Mesenchymal stem cell (in vitro differentiated cells and primary cell): ENCODE data around the gene OTULIN.

Source experiments
- DNase-seq: peaks from one replicate; pipeline ENCODE4 v3.0.0-alpha.2; 2013
- H2AFZ ChIP-seq: one replicate; pipeline ENCODE4 v1.6.1; 2013; ENCODE audit warnings: low read depth, mild to moderate bottlenecking, control low read depth, inconsistent platforms, low read length, moderate library complexity
- H2AK5ac ChIP-seq: 2 replicates; pipeline ENCODE4 v1.6.1; 2013; ENCODE audit warnings: low read length, moderate library complexity, mild to moderate bottlenecking, inconsistent platforms; ENCODE audit not compliant: severe bottlenecking
- H2BK120ac ChIP-seq: one replicate; pipeline ENCODE4 v1.6.1; 2013; ENCODE audit warnings: low read depth, mild to moderate bottlenecking, inconsistent platforms, low read length, moderate library complexity
- H2BK12ac ChIP-seq, 2 experiments: one replicate each; pipeline ENCODE4 v1.6.1; 2013; ENCODE audit warnings: inconsistent platforms in 2 of 2, low read length in 2 of 2, mild to moderate bottlenecking in 2 of 2, moderate library complexity in 2 of 2, control low read depth in 1 of 2
- H2BK15ac ChIP-seq: one replicate; pipeline ENCODE4 v1.6.1; 2013; ENCODE audit warnings: mild to moderate bottlenecking, low read depth, inconsistent platforms; ENCODE audit not compliant: poor library complexity, severe bottlenecking
- H2BK5ac ChIP-seq: 2 replicates; pipeline ENCODE4 v1.6.1; 2013; ENCODE audit warnings: low read depth, mild to moderate bottlenecking, low read length, control low read depth, inconsistent platforms; ENCODE audit not compliant: poor library complexity, severe bottlenecking
- H3K14ac ChIP-seq, 2 experiments: one replicate each; pipeline ENCODE4 v1.6.1; 2013; ENCODE audit warnings: inconsistent platforms in 2 of 2, low read length in 2 of 2, control low read depth in 1 of 2, mild to moderate bottlenecking in 1 of 2, moderate library complexity in 1 of 2
- H3K18ac ChIP-seq, 2 experiments: one replicate each; pipeline ENCODE4 v1.6.1; 2013; ENCODE audit warnings: inconsistent platforms in 2 of 2, low read length in 2 of 2, control low read depth in 1 of 2, low read depth in 1 of 2, mild to moderate bottlenecking in 1 of 2
- H3K23ac ChIP-seq, 2 experiments: one replicate each; pipeline ENCODE4 v1.6.1; 2013; ENCODE audit warnings: inconsistent platforms in 2 of 2, low read length in 2 of 2, mild to moderate bottlenecking in 2 of 2, moderate library complexity in 2 of 2, control low read depth in 1 of 2
- H3K27ac ChIP-seq: 2 replicates; pipeline ENCODE4 v1.5.1; 2013; ENCODE audit warnings: mild to moderate bottlenecking, moderate library complexity, low read length, control low read depth, inconsistent platforms; ENCODE audit not compliant: poor library complexity, severe bottlenecking
- H3K27me3 ChIP-seq, 2 experiments: 2 replicates each; pipeline versions ENCODE4 v1.6.1 to v1.7.0; 2013; ENCODE audit warnings: low read length in 2 of 2, mild to moderate bottlenecking in 2 of 2, moderate library complexity in 2 of 2, control low read depth in 1 of 2, inconsistent platforms in 1 of 2; ENCODE audit not compliant: control insufficient read depth in 1 of 2, insufficient read depth in 1 of 2
- H3K36me3 ChIP-seq, 2 experiments: 2 replicates each; pipeline versions ENCODE4 v1.6.1 to v1.7.0; 2013; ENCODE audit warnings: low read length in 2 of 2, control low read depth in 1 of 2, inconsistent platforms in 1 of 2, low read depth in 1 of 2, mild to moderate bottlenecking in 1 of 2; ENCODE audit not compliant: insufficient read depth in 2 of 2, control insufficient read depth in 1 of 2
- H3K4ac ChIP-seq, 2 experiments: one replicate each; pipeline ENCODE4 v1.6.1; 2013; ENCODE audit warnings: inconsistent platforms in 2 of 2, low read length in 2 of 2, mild to moderate bottlenecking in 2 of 2, moderate library complexity in 2 of 2, control low read depth in 1 of 2, low read depth in 1 of 2
- H3K4me1 ChIP-seq: 2 replicates; pipeline ENCODE4 v1.6.1; 2013; ENCODE audit warnings: low read depth, low read length, control low read depth; ENCODE audit not compliant: control insufficient read depth, insufficient read depth
- H3K4me2 ChIP-seq: 2 replicates; pipeline ENCODE4 v1.6.1; 2013; ENCODE audit warnings: low read length, mild to moderate bottlenecking, inconsistent platforms; ENCODE audit not compliant: poor library complexity, severe bottlenecking
- H3K4me3 ChIP-seq, 2 experiments: 2 replicates each; pipeline versions ENCODE4 v1.5.1 to v1.7.0; 2013; ENCODE audit warnings: low read length in 2 of 2, mild to moderate bottlenecking in 2 of 2, control low read depth in 1 of 2, low read depth in 1 of 2; ENCODE audit not compliant: insufficient read depth in 1 of 2
- H3K79me1 ChIP-seq: replicated peaks from 2 replicates; pipeline ENCODE4 v1.6.1; 2013; ENCODE audit warnings: mild to moderate bottlenecking, control low read depth, low read length, inconsistent platforms; ENCODE audit not compliant: poor library complexity, severe bottlenecking
- H3K9ac ChIP-seq: 2 replicates; pipeline ENCODE4 v1.7.0; 2013; ENCODE audit warnings: mild to moderate bottlenecking, low read length, moderate library complexity
- H3K9me3 ChIP-seq: 2 replicates; pipeline ENCODE4 v1.7.0; 2013; ENCODE audit warnings: mild to moderate bottlenecking, low read length; ENCODE audit not compliant: control insufficient read depth
- H4K8ac ChIP-seq: one replicate; pipeline ENCODE4 v1.6.1; 2013; ENCODE audit warnings: inconsistent platforms, mild to moderate bottlenecking, low read length, moderate library complexity
- H4K91ac ChIP-seq: one replicate; pipeline ENCODE4 v1.6.1; 2013; ENCODE audit warnings: mild to moderate bottlenecking, low read length, inconsistent platforms
- WGBS: methylation state at CpG from one replicate; pipeline ENCODE4 v1.1.7; 2013; ENCODE audit warnings: mixed read lengths; 5-methylcytosine and 5-hydroxymethylcytosine counted together

The OTULIN gene

GRCh38 chr5:14644623-14645237, 19.8 kb upstream of the OTULIN start:
- no peak overlapping the region for H2BK120ac ChIP-seq
- H3K4me1 ChIP-seq: no peaks in the 10 kb centered on the region
- no peak overlapping the region for H3K9ac ChIP-seq
- H2BK15ac ChIP-seq: no peak overlapping the region
- no peak overlapping the region for H3K4me2 ChIP-seq
- H4K8ac ChIP-seq: no peak overlapping the region
- H3K18ac ChIP-seq: no peak overlapping the region
- H3K79me1 ChIP-seq: no peaks in the 10 kb centered on the region
- no peak for DNase-seq
- WGBS: 63% methylated on average over 1 of the region's 1 CpG
- no peaks in the 10 kb centered on the region for H3K9me3 ChIP-seq
- no peak overlapping the region for H4K91ac ChIP-seq
- H3K27ac ChIP-seq: no peak overlapping the region
- no peak overlapping the region for H2AFZ ChIP-seq
- no peak overlapping the region for H3K4ac ChIP-seq
- H3K36me3 ChIP-seq: no peaks in the 10 kb centered on the region
- no peak overlapping the region for H2BK5ac ChIP-seq
- H3K23ac ChIP-seq: no peak overlapping the region
- H2AK5ac ChIP-seq: no peak overlapping the region
- peaks cover 30 to 32% of the 10 kb centered on the region in 2 experiments for H3K27me3 ChIP-seq
- no peak overlapping the region for H2BK12ac ChIP-seq
- no peak overlapping the region for H3K14ac ChIP-seq
- H3K4me3 ChIP-seq: no peak overlapping the region

- no peaks in the 10 kb centered on the region for H3K4me1 ChIP-seq
- H3K27ac ChIP-seq: no peak overlapping the region
- H3K4me3 ChIP-seq: no peak overlapping the region
- no peak overlapping the region for H2BK15ac ChIP-seq
- H2BK120ac ChIP-seq: no peak overlapping the region
- no peak overlapping the region for H2AK5ac ChIP-seq
- H3K4me2 ChIP-seq: no peak overlapping the region
- H4K91ac ChIP-seq: no peak overlapping the region
- no peak overlapping the region for H3K23ac ChIP-seq
- H2AFZ ChIP-seq: no peak overlapping the region
- H3K14ac ChIP-seq: no peak overlapping the region
- H4K8ac ChIP-seq: no peak overlapping the region
- H3K9me3 ChIP-seq: no peaks in the 10 kb centered on the region
- no peak overlapping the region for H2BK12ac ChIP-seq
- no peaks in the 10 kb centered on the region for H3K79me1 ChIP-seq
- H3K18ac ChIP-seq: no peak overlapping the region
- no peak overlapping the region for H2BK5ac ChIP-seq
- 80% methylated on average over 2 of the region's 3 CpGs for WGBS
- no peak overlapping the region for H3K9ac ChIP-seq
- DNase-seq: no peak
- H3K27me3 ChIP-seq: peaks cover 12 to 23% of the 10 kb centered on the region in 2 experiments
- H3K36me3 ChIP-seq: no peaks in the 10 kb centered on the region
- H3K4ac ChIP-seq: no peak overlapping the region
These were observed 14.5 kb upstream of the OTULIN start for GRCh38 chr5:14650052-14650451.

- H3K4me2 ChIP-seq: no peak overlapping the region
- no peak overlapping the region for H2BK5ac ChIP-seq
- no peak overlapping the region for H3K23ac ChIP-seq
- no peak overlapping the region for H4K91ac ChIP-seq
- no peak overlapping the region for H3K4me3 ChIP-seq
- H2BK12ac ChIP-seq: no peak overlapping the region
- no peak overlapping the region for H2BK120ac ChIP-seq
- H2AK5ac ChIP-seq: no peak overlapping the region
- no peaks in the 10 kb centered on the region for H3K36me3 ChIP-seq
- H3K14ac ChIP-seq: no peak overlapping the region
- no peaks in the 10 kb centered on the region for H3K4me1 ChIP-seq
- peaks cover 0 to 3% of the 10 kb centered on the region in 2 experiments for H3K27me3 ChIP-seq
- H3K18ac ChIP-seq: no peak overlapping the region
- H3K27ac ChIP-seq: no peak overlapping the region
- H3K9me3 ChIP-seq: no peaks in the 10 kb centered on the region
- no peak overlapping the region for H3K4ac ChIP-seq
- H4K8ac ChIP-seq: no peak overlapping the region
- DNase-seq: no peak
- 67% methylated on average over 3 of the region's 4 CpGs for WGBS
- no peaks in the 10 kb centered on the region for H3K79me1 ChIP-seq
- no peak overlapping the region for H2AFZ ChIP-seq
- no peak overlapping the region for H3K9ac ChIP-seq
- H2BK15ac ChIP-seq: no peak overlapping the region
These were observed 9.3 kb upstream of the OTULIN start for GRCh38 chr5:14655146-14655741.

GRCh38 chr5:14656898-14657297, 7.6 kb upstream of the OTULIN start:
- no peak overlapping the region for H2BK15ac ChIP-seq
- H3K9ac ChIP-seq: no peak overlapping the region
- no peak overlapping the region for H3K23ac ChIP-seq
- peaks cover 1% of the 10 kb centered on the region for H3K79me1 ChIP-seq
- no peak overlapping the region for H3K4me3 ChIP-seq
- no peak overlapping the region for H3K4ac ChIP-seq
- no peak overlapping the region for H4K8ac ChIP-seq
- H3K4me1 ChIP-seq: no peaks in the 10 kb centered on the region
- H2BK12ac ChIP-seq: no peak overlapping the region
- WGBS: no CpG with 5 or more reads among the region's 2 CpGs
- no peak overlapping the region for H3K18ac ChIP-seq
- H3K36me3 ChIP-seq: peaks cover 0 to under 1% of the 10 kb centered on the region in 2 experiments
- no peak overlapping the region for H3K27ac ChIP-seq
- H2AFZ ChIP-seq: no peak overlapping the region
- no peak overlapping the region for H2BK120ac ChIP-seq
- no peaks in the 10 kb centered on the region for H3K9me3 ChIP-seq
- peaks cover 0 to 3% of the 10 kb centered on the region in 2 experiments for H3K27me3 ChIP-seq
- DNase-seq: no peak
- H3K14ac ChIP-seq: no peak overlapping the region
- no peak overlapping the region for H2AK5ac ChIP-seq
- H4K91ac ChIP-seq: no peak overlapping the region
- no peak overlapping the region for H3K4me2 ChIP-seq
- H2BK5ac ChIP-seq: no peak overlapping the region
